ENCODE data around the gene ATG13.
"Not testable (repeated sequence)": the region's sequence is repeated elsewhere in the genome, so short reads cannot be mapped to it uniquely, and the experiment has no call there.

The ATG13 gene

DNA sequence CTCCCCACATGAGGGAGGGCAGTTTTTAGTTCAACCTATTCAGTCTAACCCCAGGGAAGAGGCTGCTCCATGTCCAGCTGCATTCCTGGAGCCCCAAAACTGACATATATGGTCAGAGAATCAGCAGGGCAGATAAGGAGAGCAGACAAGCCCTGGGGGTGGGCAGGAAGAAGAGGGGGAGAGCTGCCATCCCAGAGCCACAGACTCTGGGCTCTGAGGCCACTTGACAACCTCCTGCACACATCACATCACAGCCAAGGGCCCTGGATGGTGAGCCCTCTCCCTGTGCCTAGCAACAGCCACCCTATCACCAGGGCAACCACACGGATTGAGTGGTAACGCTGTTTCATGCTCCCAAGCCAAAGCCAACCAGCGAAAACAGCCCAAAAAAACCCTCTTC is 80.0 kb downstream of the ATG13 start:
- DNase-seq (ENCODE audit: low read depth in 2 of 2), result no peak

DNA sequence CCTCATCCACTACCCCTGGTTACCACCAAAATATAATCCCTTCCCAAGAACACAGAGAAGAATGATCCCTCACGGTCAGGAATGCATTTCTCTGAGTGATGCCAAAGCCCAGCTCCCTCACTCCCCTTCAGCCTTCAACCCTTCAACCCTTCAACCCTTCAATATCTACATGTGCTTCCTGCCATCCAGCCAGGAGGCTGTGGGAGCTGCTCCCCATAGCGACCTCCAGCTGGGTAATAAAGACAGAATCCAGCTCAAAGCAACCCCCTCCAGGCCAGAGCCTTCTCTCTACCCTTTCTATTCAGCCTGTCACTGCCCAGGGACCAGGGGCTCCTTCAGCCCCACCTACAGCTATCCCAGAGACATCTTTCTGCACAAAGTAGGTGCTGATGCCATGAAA is 80.4 kb downstream of the ATG13 start:
- DNase-seq (ENCODE audit: low read depth in 2 of 2), result no peak

GRCh38 chr11:46698597-46698996 is 81.2 kb downstream of the ATG13 start:
- DNase-seq (ENCODE audit: low read depth in 2 of 2), result no peak

GRCh38 chr11:46700241-46701077 is 83.1 kb downstream of the ATG13 start, which contains the start of the genes ARHGAP1 and ZNF408:
Gene ARHGAP1, minus strand, starts transcription at chr11:46700619. Its CDS starts 4,512 bp downstream, at chr11:46696107.
Gene ZNF408, plus strand, starts transcription at chr11:46701031. Its CDS starts 17 bp downstream, at chr11:46701048.
- peak; percentile 99 for DNase-seq (ENCODE audit: low read depth in 2 of 2)

- no peak for DNase-seq (ENCODE audit: low read depth in 2 of 2)
These were observed 83.8 kb downstream of the ATG13 start for GRCh38 chr11:46701078-46701654.

DNA sequence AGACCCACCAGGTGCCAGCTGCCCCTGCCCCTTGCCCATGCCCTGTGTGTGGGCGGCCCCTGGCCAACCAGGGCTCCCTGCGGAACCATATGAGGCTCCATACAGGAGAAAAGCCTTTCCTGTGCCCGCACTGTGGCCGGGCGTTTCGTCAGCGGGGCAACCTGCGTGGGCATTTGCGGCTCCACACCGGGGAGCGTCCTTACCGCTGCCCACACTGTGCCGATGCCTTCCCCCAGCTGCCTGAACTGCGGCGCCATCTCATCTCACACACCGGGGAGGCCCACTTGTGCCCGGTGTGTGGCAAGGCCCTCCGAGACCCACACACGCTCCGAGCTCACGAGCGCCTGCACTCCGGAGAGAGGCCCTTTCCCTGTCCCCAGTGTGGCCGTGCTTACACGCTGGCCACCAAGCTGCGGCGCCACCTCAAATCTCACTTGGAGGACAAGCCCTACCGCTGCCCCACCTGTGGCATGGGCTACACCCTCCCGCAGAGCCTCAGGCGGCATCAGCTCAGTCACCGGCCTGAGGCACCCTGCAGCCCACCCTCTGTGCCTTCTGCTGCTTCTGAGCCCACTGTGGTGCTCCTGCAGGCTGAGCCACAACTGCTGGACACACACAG is 87.8 kb downstream of the ATG13 start:
- no peak for DNase-seq (ENCODE audit: low read depth in 2 of 2)

GRCh38 chr11:46706886-46707285 is 89.5 kb downstream of the ATG13 start:
- DNase-seq (ENCODE audit: low read depth in 2 of 2), result no peak

DNA sequence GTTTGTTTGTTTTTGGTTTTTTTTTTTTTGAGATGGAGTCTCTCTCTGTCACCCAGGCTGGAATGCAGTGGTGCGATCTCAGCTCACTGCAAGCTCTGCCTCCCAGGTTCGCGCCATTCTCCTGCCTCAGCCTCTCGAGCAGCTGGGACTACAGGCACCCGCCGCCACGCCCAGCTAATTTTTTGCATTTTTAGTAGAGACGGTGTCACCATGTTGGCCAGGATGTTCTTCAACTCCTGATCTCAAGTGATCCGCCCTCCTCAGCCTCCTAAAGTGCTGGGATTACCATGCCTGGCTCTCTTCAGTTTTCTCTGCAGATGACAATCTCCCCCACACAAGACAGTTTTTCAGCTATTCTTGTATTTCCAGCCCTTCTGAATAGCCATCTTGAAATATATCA is 92.0 kb downstream of the ATG13 start:
- DNase-seq (ENCODE audit: low read depth in 2 of 2), result not testable (repeated sequence)

DNA sequence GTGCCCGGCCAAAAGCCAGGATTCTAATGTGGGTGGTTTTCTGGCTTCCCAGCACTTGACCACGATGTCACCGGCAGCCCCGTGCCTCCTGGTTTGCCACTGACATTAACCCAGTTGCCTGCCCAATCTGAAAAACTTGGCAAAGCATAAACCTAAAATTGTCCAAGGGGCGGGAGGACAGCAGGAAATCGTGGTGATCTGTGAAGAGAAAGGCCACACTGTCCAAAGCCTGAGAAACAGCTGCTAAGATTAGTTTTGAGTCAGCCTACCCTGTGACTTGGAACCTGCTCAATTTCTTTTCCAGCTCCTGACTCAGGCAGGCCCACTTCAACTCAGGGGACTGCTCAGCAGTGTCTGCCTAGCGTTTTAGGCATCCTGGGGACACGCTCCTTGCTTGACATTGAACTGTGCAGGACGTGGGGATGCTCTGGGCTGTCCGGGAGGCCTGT is 93.5 kb downstream of the ATG13 start:
- no peak for DNase-seq (ENCODE audit: low read depth in 2 of 2)

DNA sequence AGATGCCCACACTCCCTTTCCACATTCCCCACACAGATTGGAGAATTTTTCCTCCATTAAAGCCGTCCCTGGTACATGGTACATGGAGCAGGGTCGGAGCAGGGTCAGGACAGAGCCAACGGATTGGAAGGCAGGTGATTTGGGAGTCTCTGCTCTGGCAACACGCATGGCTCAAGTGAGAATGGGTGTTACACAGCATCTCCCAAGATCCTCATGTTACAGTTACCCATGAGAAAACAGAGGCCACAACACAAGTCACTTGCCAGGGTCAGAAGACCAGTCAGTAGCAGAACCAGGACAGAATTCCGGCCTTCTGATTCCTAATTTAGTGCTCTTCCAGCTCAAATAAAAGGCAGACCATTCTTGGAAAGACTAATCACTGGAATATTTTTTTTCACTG is 94.0 kb downstream of the ATG13 start:
- DNase-seq (ENCODE audit: low read depth in 2 of 2), result no peak

DNA sequence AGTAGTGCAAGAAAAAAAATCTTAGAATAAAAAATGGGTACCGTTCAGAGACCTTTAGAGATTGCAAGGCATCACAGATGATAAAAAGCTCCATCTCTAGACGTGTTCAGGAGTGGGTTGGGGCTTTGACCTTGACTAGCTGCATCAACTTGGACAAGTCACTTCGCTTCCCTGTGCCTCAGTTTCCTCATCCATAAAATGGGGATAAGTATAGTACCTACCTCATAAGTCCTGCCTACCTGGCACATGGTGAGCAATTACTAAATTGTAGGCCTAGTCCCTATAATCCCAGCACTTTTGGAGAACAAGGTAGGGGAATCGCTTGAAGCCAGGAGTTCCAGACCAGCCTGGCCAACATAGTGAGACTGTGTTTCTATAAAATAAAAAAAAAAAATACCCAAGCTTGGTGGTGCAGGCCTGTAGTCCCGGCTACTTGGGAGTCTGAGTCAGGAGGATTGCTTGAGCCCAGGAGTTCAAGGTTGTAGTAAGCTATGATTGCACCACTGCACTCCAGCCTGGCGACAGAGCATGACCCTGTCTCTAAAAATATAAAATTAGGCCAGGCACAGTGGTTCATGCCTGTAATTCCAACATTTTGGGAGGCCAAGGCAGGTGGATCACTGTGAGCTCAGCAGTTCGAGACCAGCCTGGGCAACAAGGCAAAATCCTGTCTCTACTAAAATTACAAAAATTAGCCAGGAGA is 95.7 kb downstream of the ATG13 start:
- DNase-seq (ENCODE audit: low read depth in 2 of 2), result no peak

GRCh38 chr11:46717825-46718154 is 100.4 kb downstream of the ATG13 start:
- DNase-seq (ENCODE audit: low read depth in 2 of 2), result not testable (repeated sequence)

GRCh38 chr11:46718155-46719019 is 101.0 kb downstream of the ATG13 start:
- DNase-seq (ENCODE audit: low read depth in 2 of 2), result no peak

GRCh38 chr11:46719048-46719542 is 101.7 kb downstream of the ATG13 start, which contains the start of gene F2:
Gene F2, plus strand, starts transcription at chr11:46719213. Its CDS starts 23 bp downstream, at chr11:46719236.
- DNase-seq (ENCODE audit: low read depth in 2 of 2), result no peak

GRCh38 chr11:46719543-46720218 is 102.3 kb downstream of the ATG13 start:
- no peak for DNase-seq (ENCODE audit: low read depth in 2 of 2)

DNA sequence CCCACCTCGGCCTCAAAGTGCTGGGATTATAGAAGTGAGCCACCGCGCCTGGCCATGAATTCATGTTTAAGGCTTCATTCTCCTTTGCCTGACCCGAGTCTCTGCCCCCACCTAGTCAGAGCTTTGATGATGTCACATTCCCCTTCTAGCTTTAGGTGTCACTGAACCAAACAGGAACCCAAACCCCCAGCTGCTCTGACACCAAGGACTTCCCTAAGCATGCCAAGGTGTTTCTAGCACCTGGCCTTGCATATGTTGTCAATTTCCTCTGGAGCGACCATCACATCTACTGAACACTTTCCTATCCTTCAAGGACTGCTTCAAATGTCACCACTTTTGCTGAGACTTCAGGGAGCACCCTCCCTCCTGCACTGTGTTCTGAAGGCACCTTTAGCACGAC is 103.9 kb downstream of the ATG13 start:
- DNase-seq (ENCODE audit: low read depth in 2 of 2), result no peak

DNA sequence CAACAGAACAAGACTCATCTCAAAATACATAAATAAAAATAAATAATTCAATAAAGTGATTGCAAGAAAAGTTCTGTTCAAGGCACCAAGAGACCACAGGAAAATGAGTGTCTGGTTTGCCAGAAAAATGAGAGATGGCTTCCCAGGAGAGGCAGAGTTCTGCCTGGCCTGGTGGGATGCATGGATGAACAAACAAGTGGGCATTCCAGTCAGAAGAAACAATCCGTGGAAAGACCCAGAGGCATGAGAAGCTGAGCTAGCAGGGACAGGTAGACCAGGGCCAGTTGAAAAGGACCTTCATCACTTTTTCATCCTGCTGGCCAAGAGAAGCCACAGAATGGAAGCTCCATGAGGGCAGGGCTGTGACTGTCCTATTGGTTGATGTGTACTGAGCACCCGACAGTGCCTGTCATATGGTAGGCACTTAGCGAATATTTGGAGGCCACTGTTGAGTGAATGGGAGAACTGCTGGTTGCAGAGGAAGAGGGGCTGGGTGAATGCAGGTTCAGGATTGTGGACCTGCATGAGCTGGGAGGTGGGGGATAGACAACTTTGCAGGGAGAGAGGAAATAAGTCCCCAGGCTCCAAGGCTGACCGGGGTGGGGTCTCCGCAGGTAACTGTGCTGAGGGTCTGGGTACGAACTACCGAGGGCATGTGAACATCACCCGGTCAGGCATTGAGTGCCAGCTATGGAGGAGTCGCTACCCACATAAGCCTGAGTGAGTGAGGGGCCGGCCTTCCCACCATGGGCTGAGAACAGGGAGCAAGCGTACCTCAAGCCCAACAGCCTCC is 105.4 kb downstream of the ATG13 start:
- no peak for DNase-seq (ENCODE audit: low read depth in 2 of 2)

DNA sequence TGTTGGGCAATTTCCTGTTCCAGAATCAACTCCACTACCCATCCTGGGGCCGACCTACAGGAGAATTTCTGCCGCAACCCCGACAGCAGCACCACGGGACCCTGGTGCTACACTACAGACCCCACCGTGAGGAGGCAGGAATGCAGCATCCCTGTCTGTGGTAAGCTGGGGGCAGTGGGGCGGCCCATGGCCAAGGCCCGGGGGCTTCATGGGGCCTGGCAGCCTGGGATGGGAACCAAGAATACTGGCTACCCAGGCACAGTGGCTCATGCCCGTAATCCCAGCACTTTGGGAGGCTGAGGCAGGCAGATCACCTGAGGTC is 106.0 kb downstream of the ATG13 start:
- DNase-seq (ENCODE audit: low read depth in 2 of 2), result no peak

- DNase-seq (ENCODE audit: low read depth in 2 of 2), result no peak
These were observed 106.7 kb downstream of the ATG13 start for GRCh38 chr11:46724088-46724487.
